Activated T-helper 9 cell treated with anti-CD3 and anti-CD28 coated beads, Interleukin-2, amount 50 U/mL, for 16 hours (primary cell): ENCODE measurements around the gene CD22.
"Not testable (repeated sequence)": the region's sequence is repeated elsewhere in the genome, so short reads cannot be mapped to it uniquely, and the experiment has no call there.

Source experiments
- DNase-seq: peaks from one replicate; pipeline ENCODE4 v3.0.0-alpha.2; 2020; ENCODE audit warnings: low read depth

CD22 gene

DNA sequence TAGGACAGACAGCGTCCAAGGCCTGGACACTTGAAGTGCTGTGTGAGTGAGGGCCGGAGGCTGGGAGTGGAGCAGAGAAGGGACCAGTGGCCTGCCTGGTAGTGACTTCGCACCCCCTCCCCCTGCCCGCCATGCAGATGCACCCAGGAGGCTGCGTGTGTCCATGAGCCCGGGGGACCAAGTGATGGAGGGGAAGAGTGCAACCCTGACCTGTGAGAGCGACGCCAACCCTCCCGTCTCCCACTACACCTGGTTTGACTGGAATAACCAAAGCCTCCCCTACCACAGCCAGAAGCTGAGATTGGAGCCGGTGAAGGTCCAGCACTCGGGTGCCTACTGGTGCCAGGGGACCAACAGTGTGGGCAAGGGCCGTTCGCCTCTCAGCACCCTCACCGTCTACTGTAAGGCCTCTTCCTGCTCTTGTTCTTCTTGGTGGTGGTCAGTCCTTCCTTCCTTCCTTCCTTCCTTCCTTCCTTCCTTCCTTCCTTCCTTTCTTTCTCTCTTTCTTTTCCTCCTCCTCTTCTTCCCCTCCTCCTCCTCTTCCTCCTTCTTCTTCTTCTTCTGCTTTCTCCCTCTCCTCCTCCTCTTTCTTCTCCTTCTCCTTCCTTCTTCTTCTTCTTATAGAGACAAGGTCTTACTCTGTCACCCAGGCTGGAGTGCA lies 12.7 kb downstream of the CD22 start:
- no peak for DNase-seq

DNA sequence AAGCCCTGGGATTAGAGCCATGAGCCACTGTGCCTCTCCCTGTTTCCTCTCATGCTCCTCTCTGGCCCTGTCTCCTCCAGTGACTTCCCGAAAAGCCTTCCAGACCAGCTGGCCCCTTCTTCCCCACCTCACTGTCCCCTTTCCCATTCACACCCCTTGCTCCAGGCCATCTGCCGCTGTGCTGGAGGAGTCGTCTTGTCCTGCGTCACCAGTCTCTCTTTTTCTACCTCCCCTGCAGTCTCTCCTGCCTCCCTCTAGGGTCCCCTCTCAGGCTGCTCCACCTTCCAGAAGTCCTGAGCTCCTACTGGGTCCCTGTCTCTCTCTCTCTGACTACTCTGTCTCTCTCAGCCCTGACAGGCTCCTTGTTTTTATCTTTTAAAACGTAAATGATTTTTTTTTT lies 13.4 kb downstream of the CD22 start:
- no peak for DNase-seq

DNA sequence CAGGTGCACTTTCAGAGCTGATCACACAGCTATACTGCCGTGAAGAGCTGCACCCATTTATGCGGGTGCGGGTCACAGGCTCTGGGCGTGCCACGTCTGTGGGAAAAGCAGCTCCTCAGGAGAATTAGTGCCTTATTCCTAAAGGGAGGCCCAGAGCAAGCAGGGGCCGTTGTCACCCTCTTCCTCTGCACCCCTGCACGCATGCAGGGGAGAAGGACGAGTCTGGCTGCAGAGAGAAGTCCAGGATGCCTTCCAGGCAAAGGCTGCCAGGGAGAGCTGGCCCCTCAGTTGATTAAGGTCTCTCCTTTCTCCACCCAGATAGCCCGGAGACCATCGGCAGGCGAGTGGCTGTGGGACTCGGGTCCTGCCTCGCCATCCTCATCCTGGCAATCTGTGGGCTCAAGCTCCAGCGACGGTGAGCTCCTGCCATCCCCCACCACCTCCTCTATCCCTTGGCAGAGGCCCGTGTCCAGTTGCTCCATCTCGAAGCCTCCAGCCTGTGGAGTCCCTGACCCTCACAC lies 15.6 kb downstream of the CD22 start:
- no peak for DNase-seq

DNA sequence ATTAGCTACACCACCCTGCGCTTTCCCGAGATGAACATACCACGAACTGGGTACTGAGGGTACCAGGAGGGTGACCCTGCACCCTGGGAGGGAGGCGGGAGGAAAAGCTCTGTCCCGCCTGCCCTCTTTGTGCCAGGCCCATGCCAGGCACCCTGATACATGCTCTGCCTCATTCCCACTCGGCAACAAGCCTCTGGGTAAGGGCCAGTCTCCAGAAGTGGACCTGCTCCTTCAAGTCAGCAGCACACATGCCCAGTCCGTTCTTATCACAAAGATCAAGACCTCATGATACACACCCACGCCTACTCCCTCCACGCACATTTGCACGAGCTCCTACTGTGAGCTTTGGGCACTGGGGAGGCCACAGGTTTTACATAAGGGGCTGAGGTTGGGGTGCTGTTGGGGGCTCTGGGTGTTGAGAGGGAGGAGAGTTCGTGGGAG lies 16.7 kb downstream of the CD22 start:
- DNase-seq, result no peak

DNA sequence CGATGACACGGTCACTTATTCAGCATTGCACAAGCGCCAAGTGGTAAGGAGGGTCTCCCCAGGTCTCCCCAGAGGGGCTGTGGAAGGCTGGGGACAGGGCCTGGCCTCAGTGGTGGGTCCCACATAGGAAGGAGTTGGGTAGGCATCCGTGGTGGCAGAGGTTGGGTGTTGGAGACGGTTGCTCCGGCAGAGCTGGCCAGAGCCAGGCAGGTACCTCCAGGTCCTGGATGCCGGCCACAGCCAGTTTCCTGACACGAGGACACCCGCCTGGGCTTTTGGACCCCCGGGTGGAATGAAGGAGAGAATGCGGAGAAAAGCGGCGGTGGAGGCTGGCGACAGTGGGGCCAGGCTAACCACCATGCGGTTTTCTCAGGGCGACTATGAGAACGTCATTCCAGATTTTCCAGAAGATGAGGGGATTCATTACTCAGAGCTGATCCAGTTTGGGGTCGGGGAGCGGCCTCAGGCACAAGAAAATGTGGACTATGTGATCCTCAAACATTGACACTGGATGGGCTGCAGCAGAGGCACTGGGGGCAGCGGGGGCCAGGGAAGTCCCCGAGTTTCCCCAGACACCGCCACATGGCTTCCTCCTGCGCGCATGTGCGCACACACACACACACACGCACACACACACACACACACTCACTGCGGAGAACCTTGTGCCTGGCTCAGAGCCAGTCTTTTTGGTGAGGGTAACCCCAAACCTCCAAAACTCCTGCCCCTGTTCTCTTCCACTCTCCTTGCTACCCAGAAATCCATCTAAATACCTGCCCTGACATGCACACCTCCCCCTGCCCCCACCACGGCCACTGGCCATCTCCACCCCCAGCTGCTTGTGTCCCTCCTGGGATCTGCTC lies 17.4 kb downstream of the CD22 start:
- DNase-seq, result peak; percentile 54

DNA sequence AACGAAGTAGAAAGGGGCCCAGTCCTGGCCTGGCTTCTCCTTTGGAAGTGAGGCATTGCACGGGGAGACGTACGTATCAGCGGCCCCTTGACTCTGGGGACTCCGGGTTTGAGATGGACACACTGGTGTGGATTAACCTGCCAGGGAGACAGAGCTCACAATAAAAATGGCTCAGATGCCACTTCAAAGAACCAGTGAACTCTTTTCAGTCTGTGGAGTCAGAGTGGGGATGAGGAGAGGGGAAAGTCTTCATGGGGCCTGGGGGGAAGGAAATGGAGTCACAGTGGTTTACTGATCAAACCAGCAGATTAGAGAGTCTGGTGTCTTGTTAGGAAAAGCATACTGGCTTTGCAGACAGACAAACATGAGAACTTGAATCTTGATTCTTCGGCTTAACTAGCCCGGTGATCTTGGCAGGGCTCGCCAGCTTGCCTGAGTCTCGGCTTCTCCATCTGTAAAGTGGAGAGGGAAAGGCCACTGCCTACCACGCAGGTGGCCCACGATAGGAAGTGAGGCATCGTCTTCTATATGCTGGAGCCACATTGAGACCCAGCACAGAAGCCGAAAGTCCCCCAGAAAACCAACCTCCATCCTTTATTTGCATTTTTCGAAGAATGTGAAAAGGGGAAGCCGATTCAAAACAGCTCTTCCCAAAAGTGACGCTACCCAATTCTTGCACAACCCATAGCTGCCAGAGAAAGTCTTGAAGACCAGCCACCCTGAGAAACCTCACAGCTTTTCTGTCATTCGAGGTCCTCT lies 18.4 kb downstream of the CD22 start, which contains the start of gene FFAR1:
FFAR1 (plus strand) TSS at position 732 of the 759 bp plus-strand sequence. CDS start 3,650 bp downstream, outside the sequence.
- peak; percentile 19 for DNase-seq

DNA sequence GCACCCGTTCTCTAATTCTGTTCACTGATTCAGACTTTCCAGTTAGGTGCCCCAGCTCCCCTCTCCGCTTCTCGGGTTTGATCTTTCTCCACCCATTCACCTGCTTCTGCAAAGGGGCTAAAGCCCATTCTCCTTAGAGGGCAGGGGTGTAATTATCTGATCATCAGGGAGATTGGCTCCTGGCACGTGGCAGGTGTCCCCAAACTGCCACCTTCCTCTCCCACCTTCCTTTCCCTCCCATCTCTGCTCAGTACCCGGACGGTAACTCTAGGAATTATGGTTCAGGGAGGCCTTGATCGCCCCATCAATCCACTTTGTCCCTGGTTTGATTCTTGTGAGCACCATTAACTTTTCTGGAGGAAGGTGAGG lies 18.9 kb downstream of the CD22 start:
- no peak for DNase-seq

DNA sequence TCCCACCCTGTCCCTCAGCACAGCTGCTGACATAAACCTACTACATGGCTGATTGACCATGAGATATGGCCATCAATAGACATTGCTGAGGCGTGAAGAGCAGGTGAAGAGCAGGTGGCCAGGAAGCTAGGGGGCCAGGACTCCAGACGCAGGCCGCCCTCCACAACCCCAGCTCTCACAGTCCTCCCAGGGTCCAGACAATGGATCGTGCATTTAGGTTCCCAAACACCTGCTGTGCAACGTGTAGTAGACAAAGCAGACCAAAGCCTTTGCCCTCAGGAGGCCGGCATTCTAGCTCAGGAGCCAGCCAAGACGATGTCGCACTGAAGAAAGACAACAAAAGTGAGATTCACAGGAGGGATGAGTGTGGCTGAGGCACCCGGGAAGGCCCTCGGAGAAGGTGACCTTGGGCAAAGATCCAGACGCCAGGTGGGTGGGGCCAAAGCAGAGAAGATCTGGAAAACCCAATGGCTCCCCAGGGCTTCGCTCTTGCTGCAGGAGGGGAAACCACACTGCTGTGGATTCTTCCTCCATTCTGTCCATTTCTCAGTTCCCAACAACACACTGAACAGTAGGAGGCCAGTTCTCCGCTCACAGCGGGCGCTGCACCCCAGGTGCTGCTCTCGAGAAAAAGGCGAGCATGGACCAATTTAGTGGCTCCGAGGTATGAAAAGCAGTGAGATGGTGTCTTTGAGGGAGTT lies 20.1 kb downstream of the CD22 start:
- DNase-seq, result no peak

DNA sequence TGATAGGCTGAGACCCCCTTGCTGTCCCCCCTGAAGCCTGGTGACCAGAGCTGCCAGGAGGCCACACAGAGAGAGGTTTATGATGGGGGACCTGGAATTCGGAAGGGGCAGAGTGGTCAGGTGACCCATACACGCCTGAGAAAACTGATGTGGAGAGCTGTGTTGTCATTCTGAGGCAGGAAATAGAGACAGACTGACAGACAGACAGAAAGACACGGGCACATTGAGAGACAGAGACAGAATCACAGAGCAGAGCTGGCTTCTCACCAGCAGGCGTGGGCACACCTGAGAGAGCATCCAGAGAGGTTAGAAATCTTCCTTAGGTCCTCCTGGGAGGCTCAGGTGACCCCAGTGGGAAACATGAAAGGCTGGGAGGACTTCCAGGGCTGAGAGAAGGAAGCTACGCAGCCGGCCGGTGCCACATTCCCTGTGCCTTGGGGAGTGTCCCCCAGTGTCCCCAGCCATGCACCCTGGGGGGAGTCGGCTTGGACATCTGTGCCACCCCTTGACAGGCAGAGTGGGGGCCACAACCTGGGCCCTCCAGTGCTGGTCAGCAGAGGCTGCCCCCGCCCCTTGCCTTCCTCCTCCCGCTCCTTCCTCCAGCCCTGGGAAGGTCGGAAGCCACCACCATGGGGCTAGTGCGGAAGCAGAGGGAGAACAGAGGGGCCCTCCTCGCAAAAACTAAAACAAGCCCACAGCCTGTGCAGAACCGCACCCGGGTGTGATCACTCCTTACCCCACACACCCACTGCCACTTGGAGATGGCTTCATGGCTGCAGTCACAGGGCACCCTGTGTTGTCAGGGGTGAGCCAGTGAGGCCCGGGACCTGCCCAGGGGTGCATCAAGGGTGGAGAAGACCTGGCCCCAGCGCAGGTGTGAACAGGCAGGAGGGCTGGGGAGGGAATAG lies 20.9 kb downstream of the CD22 start:
- no peak for DNase-seq

DNA sequence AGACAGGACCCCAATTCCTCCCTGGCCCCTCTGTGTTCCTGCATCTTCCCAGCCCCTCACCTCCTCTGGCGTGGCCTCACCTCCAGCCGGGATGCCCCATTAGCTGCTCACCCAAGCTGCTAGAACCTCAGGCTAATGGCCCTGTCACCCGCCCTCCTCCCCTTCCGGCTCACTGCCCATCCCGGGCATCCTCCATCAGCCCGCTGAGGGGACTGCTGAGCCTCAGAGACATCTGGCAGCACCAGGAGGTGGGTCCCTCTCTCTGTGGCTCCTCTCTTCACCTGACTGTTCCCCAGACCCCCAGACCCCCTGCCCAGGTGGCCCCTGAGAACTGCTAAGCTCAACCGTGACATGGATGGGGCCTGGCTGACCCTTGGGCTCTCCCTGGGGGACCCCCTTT lies 21.6 kb downstream of the CD22 start:
- no peak for DNase-seq

DNA sequence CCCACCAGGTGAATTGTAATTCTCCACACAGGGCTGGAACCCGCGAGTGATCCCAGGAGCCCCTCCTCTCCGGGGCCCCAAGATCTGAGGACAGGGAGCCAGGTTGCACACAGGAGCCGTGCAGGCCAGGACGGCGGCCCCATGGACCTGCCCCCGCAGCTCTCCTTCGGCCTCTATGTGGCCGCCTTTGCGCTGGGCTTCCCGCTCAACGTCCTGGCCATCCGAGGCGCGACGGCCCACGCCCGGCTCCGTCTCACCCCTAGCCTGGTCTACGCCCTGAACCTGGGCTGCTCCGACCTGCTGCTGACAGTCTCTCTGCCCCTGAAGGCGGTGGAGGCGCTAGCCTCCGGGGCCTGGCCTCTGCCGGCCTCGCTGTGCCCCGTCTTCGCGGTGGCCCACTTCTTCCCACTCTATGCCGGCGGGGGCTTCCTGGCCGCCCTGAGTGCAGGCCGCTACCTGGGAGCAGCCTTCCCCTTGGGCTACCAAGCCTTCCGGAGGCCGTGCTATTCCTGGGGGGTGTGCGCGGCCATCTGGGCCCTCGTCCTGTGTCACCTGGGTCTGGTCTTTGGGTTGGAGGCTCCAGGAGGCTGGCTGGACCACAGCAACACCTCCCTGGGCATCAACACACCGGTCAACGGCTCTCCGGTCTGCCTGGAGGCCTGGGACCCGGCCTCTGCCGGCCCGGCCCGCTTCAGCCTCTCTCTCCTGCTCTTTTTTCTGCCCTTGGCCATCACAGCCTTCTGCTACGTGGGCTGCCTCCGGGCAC lies 22.6 kb downstream of the CD22 start:
- no peak for DNase-seq

DNA sequence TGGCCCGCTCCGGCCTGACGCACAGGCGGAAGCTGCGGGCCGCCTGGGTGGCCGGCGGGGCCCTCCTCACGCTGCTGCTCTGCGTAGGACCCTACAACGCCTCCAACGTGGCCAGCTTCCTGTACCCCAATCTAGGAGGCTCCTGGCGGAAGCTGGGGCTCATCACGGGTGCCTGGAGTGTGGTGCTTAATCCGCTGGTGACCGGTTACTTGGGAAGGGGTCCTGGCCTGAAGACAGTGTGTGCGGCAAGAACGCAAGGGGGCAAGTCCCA lies 23.1 kb downstream of the CD22 start:
- no peak for DNase-seq

DNA sequence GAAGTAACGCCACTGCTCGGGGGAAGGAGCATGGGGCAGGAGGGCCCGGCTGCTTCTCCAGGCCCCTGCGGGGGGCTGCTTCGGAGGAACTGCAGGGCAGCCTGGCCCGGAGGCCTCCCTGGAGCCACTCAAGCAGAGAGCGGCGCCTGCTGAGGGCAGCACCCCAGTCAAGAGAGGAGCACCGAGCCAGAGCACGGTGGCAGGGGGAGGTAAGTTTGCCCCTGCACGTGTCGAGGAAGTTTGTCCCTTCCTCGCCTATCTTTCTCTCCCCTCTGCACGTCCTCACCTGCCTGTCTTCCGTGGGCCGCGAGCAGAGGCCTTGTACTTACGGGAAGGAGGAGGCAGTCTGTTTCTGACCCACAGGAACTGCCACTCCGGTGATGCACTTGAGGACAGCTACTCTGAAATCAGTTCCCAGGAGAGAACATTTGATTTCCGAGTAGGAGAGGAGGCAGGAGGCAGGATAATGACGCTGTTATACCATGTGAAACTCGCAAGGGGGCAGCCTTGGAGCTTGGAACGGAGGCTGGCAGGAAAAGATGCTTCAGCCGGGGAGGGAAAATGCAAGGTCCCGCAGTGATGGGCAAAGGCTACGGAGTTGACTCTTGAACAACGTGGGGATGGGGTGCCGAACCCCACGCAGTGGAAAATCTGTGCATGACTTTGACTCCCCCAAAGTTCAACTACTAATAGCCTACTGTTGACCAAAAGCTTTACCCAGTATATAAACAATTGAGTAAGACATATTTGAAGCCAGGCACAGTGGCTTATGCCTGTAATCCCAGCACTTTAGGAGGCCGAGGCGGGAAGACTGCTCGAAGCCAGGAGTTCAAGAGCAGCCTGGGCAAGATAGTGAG lies 23.7 kb downstream of the CD22 start:
- peak; percentile 49 for DNase-seq

DNA sequence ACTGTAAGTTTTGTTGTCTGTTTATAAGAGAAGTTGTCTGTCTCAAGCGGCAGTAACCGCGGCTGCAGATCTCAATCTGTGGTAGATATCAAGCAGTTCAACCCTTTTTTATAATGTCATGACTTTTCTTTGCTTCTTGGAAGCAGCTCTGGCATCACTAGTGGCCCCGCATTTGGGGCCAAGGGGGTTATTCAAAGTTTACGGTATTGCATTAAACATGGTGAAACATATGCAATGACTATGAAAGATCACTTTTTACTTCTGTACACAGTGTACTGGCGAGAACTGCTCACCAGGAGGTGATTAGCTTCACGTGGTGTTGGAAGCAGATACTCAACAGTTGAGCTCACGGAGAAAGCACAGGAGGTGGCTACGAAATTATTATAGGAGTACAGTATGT lies 24.6 kb downstream of the CD22 start:
- DNase-seq, result no peak

DNA sequence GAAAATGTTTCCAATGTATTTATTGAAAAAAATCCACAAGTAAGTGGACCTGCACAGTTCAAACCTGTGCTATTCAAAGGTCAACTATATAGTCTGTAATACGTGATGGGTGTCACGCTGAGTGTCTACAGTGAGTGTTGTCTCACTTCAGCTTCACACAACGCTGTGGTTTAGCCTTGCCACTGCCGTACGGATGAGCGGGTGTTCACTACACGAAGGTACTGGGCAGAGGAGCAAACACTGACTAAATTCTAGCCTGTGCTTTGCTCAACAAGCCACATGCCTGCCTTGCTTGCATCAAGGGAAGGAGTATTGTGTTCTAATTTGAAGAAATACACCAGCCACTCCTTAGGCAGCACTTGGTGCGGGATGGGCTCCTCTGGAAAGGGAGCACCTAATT lies 25.9 kb downstream of the CD22 start:
- DNase-seq, result no peak

DNA sequence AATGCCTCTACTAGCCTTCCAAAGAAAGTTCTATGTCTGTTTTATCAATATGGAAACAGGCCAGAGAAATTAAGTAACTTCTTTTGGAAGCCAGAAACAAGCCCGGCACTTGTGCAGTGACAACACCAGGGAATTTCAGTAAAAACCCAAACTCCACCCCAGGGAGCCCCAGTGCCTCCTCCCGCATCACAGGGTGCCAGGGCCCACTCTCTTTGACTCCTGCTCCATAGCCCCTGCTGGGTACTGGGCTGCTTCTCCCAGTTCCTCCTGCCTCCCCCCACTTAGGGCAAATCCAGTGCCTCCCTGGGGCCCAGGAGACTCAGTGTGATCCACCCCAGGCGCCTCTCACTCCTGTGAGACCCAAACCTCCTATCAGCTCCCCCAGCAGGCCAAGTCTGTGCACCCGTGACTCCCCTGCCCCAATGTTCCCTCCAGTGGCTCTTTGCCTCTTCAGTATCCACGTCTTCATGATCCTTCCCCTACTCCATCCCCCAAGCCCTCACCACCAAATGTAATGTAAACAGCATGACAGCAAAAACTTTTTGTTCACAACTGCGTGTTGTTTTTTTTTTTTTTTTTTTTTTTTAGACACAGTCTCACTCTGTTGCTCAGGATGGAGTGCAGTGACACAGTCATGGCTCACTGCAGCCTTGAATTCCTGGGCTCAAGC lies 26.9 kb downstream of the CD22 start:
- no peak for DNase-seq

DNA sequence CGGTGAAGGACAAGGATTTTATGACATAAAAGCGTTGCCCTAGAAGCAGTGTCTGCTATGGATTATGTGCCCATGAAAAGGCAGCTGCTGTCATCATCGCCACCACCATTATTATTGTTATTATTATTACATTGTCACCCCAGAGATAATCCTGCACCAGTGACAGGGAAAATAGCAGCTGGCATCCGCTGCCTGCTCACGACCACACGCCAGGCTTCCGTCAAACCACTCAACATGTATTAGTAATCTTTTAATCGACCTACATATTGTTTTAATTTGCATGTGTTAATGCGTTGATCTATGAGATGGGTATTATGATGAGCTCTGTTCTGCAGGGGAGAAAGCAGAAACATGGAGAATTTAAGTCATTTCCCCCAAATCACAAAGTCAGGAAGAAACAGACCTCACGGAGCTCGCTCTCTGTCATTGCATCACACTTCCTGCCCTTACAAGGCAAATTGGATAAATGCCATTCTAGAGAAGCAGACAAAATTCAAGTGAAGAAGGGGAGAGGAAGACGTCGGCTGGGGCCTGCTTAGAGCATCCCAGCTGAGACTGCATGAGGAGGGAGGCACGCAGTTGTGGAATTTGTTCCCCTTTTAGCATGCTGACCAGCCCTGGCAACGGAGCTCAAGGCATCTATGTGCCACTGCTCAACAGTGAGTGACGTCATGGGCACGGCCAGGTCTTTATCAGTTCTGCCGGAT lies 29.0 kb downstream of the CD22 start, which contains the start of gene FFAR3:
FFAR3 (plus strand) TSS at position 594 of the 707 bp plus-strand sequence. CDS start 431 bp downstream, outside the sequence.
- no peak for DNase-seq

DNA sequence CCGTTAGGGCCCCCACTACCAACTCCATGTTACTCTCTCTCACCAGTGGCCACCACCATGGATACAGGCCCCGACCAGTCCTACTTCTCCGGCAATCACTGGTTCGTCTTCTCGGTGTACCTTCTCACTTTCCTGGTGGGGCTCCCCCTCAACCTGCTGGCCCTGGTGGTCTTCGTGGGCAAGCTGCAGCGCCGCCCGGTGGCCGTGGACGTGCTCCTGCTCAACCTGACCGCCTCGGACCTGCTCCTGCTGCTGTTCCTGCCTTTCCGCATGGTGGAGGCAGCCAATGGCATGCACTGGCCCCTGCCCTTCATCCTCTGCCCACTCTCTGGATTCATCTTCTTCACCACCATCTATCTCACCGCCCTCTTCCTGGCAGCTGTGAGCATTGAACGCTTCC lies 29.8 kb downstream of the CD22 start:
- not testable (repeated sequence) for DNase-seq
